ENCODE data around the gene MAST4.

The MAST4 gene

GRCh38 chr5:66757219-66757833 is 161.1 kb downstream of the MAST4 start:
- DNase-seq, result no peak

- DNase-seq, result no peak
These were observed 161.7 kb downstream of the MAST4 start for GRCh38 chr5:66757834-66758371.

GRCh38 chr5:66769030-66769733 is 173.0 kb downstream of the MAST4 start:
- DNase-seq, result no peak

GRCh38 chr5:66769839-66770617 is 173.8 kb downstream of the MAST4 start:
- no peak for DNase-seq

GRCh38 chr5:66777868-66778267 is 181.7 kb downstream of the MAST4 start:
- DNase-seq, result no peak

- no peak for DNase-seq
These were observed 183.3 kb downstream of the MAST4 start for GRCh38 chr5:66779528-66779927.

- no peak for DNase-seq
These were observed 192.4 kb downstream of the MAST4 start for GRCh38 chr5:66788556-66788955.

GRCh38 chr5:66789434-66789833 is 193.2 kb downstream of the MAST4 start:
- no peak for DNase-seq

- no peak for DNase-seq
These were observed 196.9 kb downstream of the MAST4 start for GRCh38 chr5:66793049-66793448.

GRCh38 chr5:66795682-66796081 is 199.5 kb downstream of the MAST4 start:
- no peak for DNase-seq

- DNase-seq, result no peak
These were observed 200.4 kb downstream of the MAST4 start for GRCh38 chr5:66796305-66797292.

GRCh38 chr5:66802941-66803340 is 206.7 kb downstream of the MAST4 start:
- no peak for DNase-seq

GRCh38 chr5:66805514-66806430 is 209.6 kb downstream of the MAST4 start:
- no peak for DNase-seq

GRCh38 chr5:66807743-66808142 is 211.6 kb downstream of the MAST4 start:
- DNase-seq, result no peak

GRCh38 chr5:66808663-66809062 is 212.5 kb downstream of the MAST4 start:
- DNase-seq, result no peak

- no peak for DNase-seq
These were observed 214.0 kb downstream of the MAST4 start for GRCh38 chr5:66810151-66810550.

GRCh38 chr5:66810848-66811261 is 214.7 kb downstream of the MAST4 start:
- no peak for DNase-seq

GRCh38 chr5:66812291-66812690 is 216.1 kb downstream of the MAST4 start:
- DNase-seq, result no peak

- DNase-seq, result no peak
These were observed 217.1 kb downstream of the MAST4 start for GRCh38 chr5:66813306-66813705.

GRCh38 chr5:66814146-66814991 is 218.2 kb downstream of the MAST4 start:
- no peak for DNase-seq
